Endodermal cell (in vitro differentiated cells): ENCODE results near the gene WDR6. TPM values are rescaled to one million over a fixed set of nuclear protein-coding genes. Genes with fewer than 3 reads are reported as not detected.

ENCODE experiments used
- DNase-seq: peaks from one replicate; pipeline ENCODE4 v3.0.0-alpha.2; 2017
- H3K27ac ChIP-seq: 2 replicates; pipeline ENCODE4 v1.5.1; 2013; ENCODE audit warnings: mild to moderate bottlenecking, low read depth, low read length, moderate library complexity
- H3K27me3 ChIP-seq: 2 replicates; pipeline ENCODE4 v1.6.1; 2013; ENCODE audit warnings: mild to moderate bottlenecking, low read length, moderate library complexity; ENCODE audit not compliant: insufficient read depth, control insufficient read depth, poor library complexity, severe bottlenecking
- H3K36me3 ChIP-seq: 2 replicates; pipeline ENCODE4 v1.7.0; 2013; ENCODE audit warnings: mild to moderate bottlenecking, low read length, moderate library complexity; ENCODE audit not compliant: control insufficient read depth, insufficient read depth
- H3K4me1 ChIP-seq: one replicate; pipeline ENCODE4 v1.7.0; 2013; ENCODE audit warnings: low read length; ENCODE audit not compliant: control insufficient read depth, insufficient read depth
- H3K4me3 ChIP-seq: 2 replicates; pipeline ENCODE4 v1.5.1; 2013; ENCODE audit warnings: mild to moderate bottlenecking, low read length, moderate library complexity
- H3K9ac ChIP-seq: 2 replicates; pipeline ENCODE4 v1.6.1; 2013; ENCODE audit warnings: mild to moderate bottlenecking, low read length, moderate library complexity; ENCODE audit not compliant: poor library complexity, severe bottlenecking; ENCODE audit errors: extremely low read depth
- H3K9me3 ChIP-seq: 2 replicates; pipeline ENCODE4 v1.6.1; 2013; ENCODE audit warnings: mild to moderate bottlenecking, low read length, moderate library complexity; ENCODE audit not compliant: control insufficient read depth
- H3K27ac Mint-ChIP-seq: 2 replicates; pipeline ENCODE4 v1.8.0; 2020; ENCODE audit warnings: mixed read lengths
- H3K27me3 Mint-ChIP-seq: 2 replicates; pipeline ENCODE4 v1.8.0; 2021; ENCODE audit warnings: mild to moderate bottlenecking, mixed read lengths; ENCODE audit not compliant: insufficient read depth
- H3K36me3 Mint-ChIP-seq: 2 replicates; pipeline ENCODE4 v1.8.0; 2020; ENCODE audit warnings: low read depth, mixed read lengths
- H3K4me1 Mint-ChIP-seq: 2 replicates; pipeline ENCODE4 v1.8.0; 2020; ENCODE audit warnings: mixed read lengths
- H3K4me3 Mint-ChIP-seq: 2 replicates; pipeline ENCODE4 v1.8.0; 2020; ENCODE audit warnings: mild to moderate bottlenecking, moderate library complexity, mixed read lengths
- H3K9me3 Mint-ChIP-seq: 2 replicates; pipeline ENCODE4 v1.8.0; 2020; ENCODE audit warnings: mild to moderate bottlenecking, mixed read lengths
- WGBS, 2 experiments: methylation state at CpG; one replicate each; pipeline versions ENCODE4 v1.1.5 to v1.1.7; 2013; ENCODE audit warnings: missing lambda C conversion rate in 2 of 2, mixed read lengths in 1 of 2; ENCODE audit not compliant: insufficient coverage in 1 of 2, insufficient read length in 1 of 2; 5-methylcytosine and 5-hydroxymethylcytosine counted together
- total RNA-seq, 2 donors: library from RNA; stranded (reverse); fragmentation: NEBNext Ultra II Directional in 1 of 2; extraction: Animal tissue kit (Norgen Biotek cat#: 25700) in 1 of 2; gene quantifications; 2 replicates in 1 of 2; 3 replicates in 1 of 2; pipeline ENCODE4 v1.2.1, GENCODE V29; 2021
- TF ChIP-seq, protein P1 (sequence below): fragments of 200-600 bp; sonication (generic); conservative IDR thresholded peaks from 2 replicates; pipeline ENCODE4 v1.5.0; 2021; ENCODE audit warnings: antibody characterized with exemption, mild to moderate bottlenecking

Gene WDR6
- total RNA-seq, 2 donors from 2014 or later: 106 to 166 TPM

DNA sequence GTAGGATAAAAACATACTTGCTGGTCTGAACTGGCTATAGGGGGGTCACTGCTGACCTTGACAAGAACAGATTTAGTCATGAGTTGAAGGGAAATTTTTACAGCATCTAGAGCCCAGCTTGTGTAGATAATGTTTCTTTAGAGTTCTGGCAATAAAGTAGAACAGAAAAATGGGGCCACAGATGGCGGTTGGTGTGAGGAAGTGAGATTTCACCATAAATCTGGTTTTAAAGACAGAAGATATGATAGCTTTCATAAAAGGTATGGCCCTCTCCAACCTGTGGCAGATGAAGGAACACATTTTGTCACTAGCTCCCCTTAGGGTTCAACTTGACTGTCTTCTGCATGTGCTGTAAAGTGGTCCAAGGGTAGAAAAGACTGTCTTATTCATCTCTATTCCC is 46.4 kb downstream of the WDR6 start:
- Histone ChIP-seq H3K27me3 (no peaks in the 10 kb centered on the region), H3K27ac (no peak overlapping the region), H3K4me3 (no peak overlapping the region), H3K36me3 (peaks cover 75% of the 10 kb centered on the region), H3K9ac (no peak overlapping the region), H3K9me3 (no peaks in the 10 kb centered on the region), H3K4me1 (no peaks in the 10 kb centered on the region)
- DNase-seq: no peak
- WGBS, 2 experiments: 98 to 100% methylated on average over 1 of the region's 1 CpG
- TF ChIP-seq, protein P1, sequence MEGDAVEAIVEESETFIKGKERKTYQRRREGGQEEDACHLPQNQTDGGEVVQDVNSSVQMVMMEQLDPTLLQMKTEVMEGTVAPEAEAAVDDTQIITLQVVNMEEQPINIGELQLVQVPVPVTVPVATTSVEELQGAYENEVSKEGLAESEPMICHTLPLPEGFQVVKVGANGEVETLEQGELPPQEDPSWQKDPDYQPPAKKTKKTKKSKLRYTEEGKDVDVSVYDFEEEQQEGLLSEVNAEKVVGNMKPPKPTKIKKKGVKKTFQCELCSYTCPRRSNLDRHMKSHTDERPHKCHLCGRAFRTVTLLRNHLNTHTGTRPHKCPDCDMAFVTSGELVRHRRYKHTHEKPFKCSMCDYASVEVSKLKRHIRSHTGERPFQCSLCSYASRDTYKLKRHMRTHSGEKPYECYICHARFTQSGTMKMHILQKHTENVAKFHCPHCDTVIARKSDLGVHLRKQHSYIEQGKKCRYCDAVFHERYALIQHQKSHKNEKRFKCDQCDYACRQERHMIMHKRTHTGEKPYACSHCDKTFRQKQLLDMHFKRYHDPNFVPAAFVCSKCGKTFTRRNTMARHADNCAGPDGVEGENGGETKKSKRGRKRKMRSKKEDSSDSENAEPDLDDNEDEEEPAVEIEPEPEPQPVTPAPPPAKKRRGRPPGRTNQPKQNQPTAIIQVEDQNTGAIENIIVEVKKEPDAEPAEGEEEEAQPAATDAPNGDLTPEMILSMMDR: no peak
- Mint-ChIP-seq H3K27ac (no peak overlapping the region), H3K4me3 (no peak overlapping the region), H3K27me3 (no peaks in the 10 kb centered on the region), H3K9me3 (no peaks in the 10 kb centered on the region), H3K4me1 (no peaks in the 10 kb centered on the region), H3K36me3 (peaks cover 73% of the 10 kb centered on the region)

DNA sequence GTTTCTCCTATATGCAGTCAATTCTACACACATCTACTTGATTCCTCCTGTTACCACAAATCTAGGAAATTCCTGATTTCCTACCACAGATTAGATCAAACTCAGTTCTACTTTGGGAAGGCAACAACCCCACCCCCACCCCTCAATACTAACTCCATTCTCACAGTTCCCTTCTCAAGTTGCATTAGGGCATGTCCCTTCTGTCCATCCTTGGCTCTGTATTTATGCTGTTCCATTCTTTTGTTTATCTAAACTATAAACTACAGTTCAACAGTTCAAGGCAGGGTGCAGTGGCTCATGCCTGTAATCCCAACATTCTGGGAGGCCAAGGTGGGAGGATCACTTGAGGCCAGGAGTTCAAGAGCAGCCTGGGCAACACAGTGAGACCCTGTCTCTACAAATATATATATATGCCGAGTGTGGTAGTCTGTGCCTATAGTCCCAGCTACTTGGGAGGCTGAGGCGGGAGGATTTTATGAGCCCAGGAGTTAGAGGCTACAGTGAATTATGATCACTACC is 47.2 kb downstream of the WDR6 start:
- WGBS, 2 experiments: 95 to 100% methylated on average over 1 to 2 of the region's 2 CpGs
- H3K9me3 Mint-ChIP-seq: no peaks in the 10 kb centered on the region
- Histone ChIP-seq H3K4me3 (no peak overlapping the region), H3K9ac (no peak overlapping the region), H3K36me3 (peaks cover 73% of the 10 kb centered on the region), H3K4me1 (no peaks in the 10 kb centered on the region), H3K27me3 (no peaks in the 10 kb centered on the region), H3K9me3 (no peaks in the 10 kb centered on the region), H3K27ac (no peak overlapping the region)
- DNase-seq: no peak
- H3K4me1 Mint-ChIP-seq: no peaks in the 10 kb centered on the region
- H3K4me3 Mint-ChIP-seq: no peak overlapping the region
- no peaks in the 10 kb centered on the region for H3K27me3 Mint-ChIP-seq
- H3K36me3 Mint-ChIP-seq: peaks cover 73% of the 10 kb centered on the region
- TF ChIP-seq, protein P1: no peak
- H3K27ac Mint-ChIP-seq: no peak overlapping the region

DNA sequence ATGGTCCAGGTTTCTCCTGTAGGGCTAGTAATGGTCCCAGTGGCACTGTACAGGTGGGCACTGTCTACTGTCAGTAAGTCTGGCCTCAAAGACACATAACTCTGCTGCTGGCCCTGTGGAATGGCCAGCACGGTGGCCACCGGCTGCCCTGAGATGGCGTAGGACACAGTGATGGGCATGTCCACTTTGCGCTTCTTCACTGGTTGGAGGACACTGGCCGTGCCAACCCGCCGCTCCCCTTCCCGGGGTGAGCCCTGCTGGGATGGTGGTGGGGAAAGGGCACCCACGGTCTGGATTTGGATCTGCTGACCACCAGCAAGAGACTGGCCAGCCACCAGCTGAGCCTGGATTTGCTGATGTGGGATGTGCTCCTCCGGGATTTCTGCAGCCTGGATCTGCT is 50.1 kb downstream of the WDR6 start:
- no peaks in the 10 kb centered on the region for H3K9me3 Mint-ChIP-seq

More for the DNA sequence above, 50.1 kb downstream of the WDR6 start:
- no peaks in the 10 kb centered on the region for H3K9me3 ChIP-seq
- H3K27ac ChIP-seq: no peak overlapping the region
- 94 to 99% methylated on average over 10 of the region's 10 CpGs for WGBS, 2 experiments
- H3K4me3 Mint-ChIP-seq: no peak overlapping the region
- peaks cover 82% of the 10 kb centered on the region for H3K36me3 ChIP-seq
- no peak for DNase-seq
- H3K9ac ChIP-seq: no peak overlapping the region
- no peaks in the 10 kb centered on the region for H3K27me3 Mint-ChIP-seq
- H3K27me3 ChIP-seq: no peaks in the 10 kb centered on the region
- no peak overlapping the region for H3K4me3 ChIP-seq
- TF ChIP-seq, protein P1: no peak
- no peaks in the 10 kb centered on the region for H3K4me1 Mint-ChIP-seq
- H3K27ac Mint-ChIP-seq: no peak overlapping the region
- H3K36me3 Mint-ChIP-seq: peaks cover 71% of the 10 kb centered on the region
- H3K4me1 ChIP-seq: no peaks in the 10 kb centered on the region
